SU-DHL-6 (cell line): Measurements from ENCODE around the gene GPR157.
"Not testable (repeated sequence)": the region's sequence is repeated elsewhere in the genome, so short reads cannot be mapped to it uniquely, and the experiment has no call there.

ENCODE experiments used
- H2AFZ ChIP-seq: fragments of 200-600 bp; sonication (generic); 2 replicates; pipeline ENCODE4 v1.6.1; 2014; ENCODE audit warnings: low read depth, mild to moderate bottlenecking, moderate library complexity, mixed read lengths, antibody characterized with exemption, low read length; ENCODE audit not compliant: severe bottlenecking
- H3F3A ChIP-seq: fragments of 200-600 bp; shearing (Covaris generic); 2 replicates; pipeline ENCODE4 v1.6.0; 2016; ENCODE audit warnings: antibody characterized with exemption, mild to moderate bottlenecking; ENCODE audit not compliant: insufficient read depth
- H3K27ac ChIP-seq: fragments of 200-600 bp; sonication (generic); 2 replicates; pipeline ENCODE4 v1.5.1; 2016; ENCODE audit warnings: low read depth, mild to moderate bottlenecking, low read length, moderate library complexity, mixed read lengths
- H3K27me3 ChIP-seq: fragments of 200-600 bp; sonication (generic), shearing (Covaris generic); 2 replicates; pipeline ENCODE4 v1.6.0; 2014; ENCODE audit warnings: mild to moderate bottlenecking, low read length
- H3K36me3 ChIP-seq: fragments of 200-600 bp; sonication (generic); 2 replicates; pipeline ENCODE4 v1.6.1; 2014; ENCODE audit warnings: mild to moderate bottlenecking, low read length, mixed read lengths
- H3K4me2 ChIP-seq: fragments of 300-600, 200-600 bp; shearing (Covaris generic), sonication (generic); 2 replicates; pipeline ENCODE4 v1.6.0; 2014; ENCODE audit warnings: low read length, low read depth, mild to moderate bottlenecking; ENCODE audit not compliant: poor library complexity, severe bottlenecking
- H3K4me3 ChIP-seq: fragments of 200-600 bp; sonication (generic); 2 replicates; pipeline ENCODE4 v1.5.1; 2014; ENCODE audit warnings: antibody characterized with exemption, low read length, mild to moderate bottlenecking, mixed read lengths; ENCODE audit not compliant: insufficient read depth, poor library complexity, severe bottlenecking
- H3K79me2 ChIP-seq: fragments of 200-600 bp; sonication (generic); 2 replicates; pipeline ENCODE4 v1.6.1; 2014; ENCODE audit warnings: mild to moderate bottlenecking, low read length, moderate library complexity; ENCODE audit not compliant: insufficient read depth
- H3K9ac ChIP-seq: fragments of 200-600 bp; sonication (generic); 2 replicates; pipeline ENCODE4 v1.7.0; 2014; ENCODE audit warnings: mild to moderate bottlenecking, low read length
- H3K9me2 ChIP-seq: fragments of 200-600 bp; sonication (generic); replicated peaks from 2 replicates; pipeline ENCODE4 v1.6.1; 2014; ENCODE audit warnings: low read length; ENCODE audit not compliant: insufficient read depth
- H3K9me3 ChIP-seq: fragments of 200-600 bp; sonication (generic); 2 replicates; pipeline ENCODE4 v1.6.1; 2014; ENCODE audit warnings: low read length, mixed read lengths; ENCODE audit not compliant: insufficient read depth
- H4K20me1 ChIP-seq: fragments of 200-600 bp; sonication (generic); 2 replicates; pipeline ENCODE4 v1.6.1; 2014; ENCODE audit warnings: low read depth, mild to moderate bottlenecking, antibody characterized with exemption, low read length, moderate library complexity, mixed read lengths
- CTCF ChIP-seq: fragments of 200-600 bp; sonication (generic); IDR thresholded peaks from one replicate; pipeline ENCODE4 v1.5.1; 2017; ENCODE audit warnings: antibody characterized with exemption, mild to moderate bottlenecking, low read length, moderate library complexity; ENCODE audit not compliant: insufficient read depth, poor library complexity, severe bottlenecking
- EZH2phosphoT487 ChIP-seq: fragments of 200-600 bp; sonication (generic), shearing (Covaris generic); conservative IDR thresholded peaks from 2 replicates; pipeline ENCODE4 v1.6.1; 2018; ENCODE audit warnings: mild to moderate bottlenecking, antibody characterized with exemption, low read length, moderate library complexity, mixed read lengths

Gene GPR157

GRCh38 chr1:9126511-9126910 is 2.4 kb downstream of the GPR157 start:
- Histone ChIP-seq H3K9me3 (no peaks in the 10 kb centered on the region), H4K20me1 (no peaks in the 10 kb centered on the region), H3K79me2 (no peaks in the 10 kb centered on the region), H3K4me2 (no peak overlapping the region), H3K36me3 (no peaks in the 10 kb centered on the region), H3K4me3 (no peak overlapping the region), H2AFZ (no peak overlapping the region), H3F3A (peaks cover 10% of the 10 kb centered on the region), H3K9me2 (no peaks in the 10 kb centered on the region), H3K27me3 (no peaks in the 10 kb centered on the region), H3K9ac (no peak overlapping the region), H3K27ac (no peak overlapping the region)
- no peak for TF ChIP-seq CTCF
- TF ChIP-seq EZH2phosphoT487, result no peak

- H3K79me2 ChIP-seq, H3F3A ChIP-seq, H3K4me3 ChIP-seq, H3K36me3 ChIP-seq, H3K27me3 ChIP-seq, H4K20me1 ChIP-seq, H2AFZ ChIP-seq, H3K9me2 ChIP-seq, H3K9me3 ChIP-seq, H3K27ac ChIP-seq, H3K9ac ChIP-seq, H3K4me2 ChIP-seq: not testable (repeated sequence)
Measured at GRCh38 chr1:9125847-9126246, 3.1 kb downstream of the GPR157 start.

GRCh38 chr1:9125325-9125724 is 3.6 kb downstream of the GPR157 start:
- H4K20me1 ChIP-seq, result no peaks in the 10 kb centered on the region
- H3K9me3 ChIP-seq, result no peaks in the 10 kb centered on the region
- H3K9ac ChIP-seq, result no peak overlapping the region
- no peak overlapping the region for H3K4me2 ChIP-seq
- no peak for TF ChIP-seq CTCF
- TF ChIP-seq EZH2phosphoT487, result no peak
- no peak overlapping the region for H2AFZ ChIP-seq
- peaks cover 6% of the 10 kb centered on the region for H3F3A ChIP-seq
- no peaks in the 10 kb centered on the region for H3K9me2 ChIP-seq
- H3K4me3 ChIP-seq, result no peak overlapping the region
- H3K27me3 ChIP-seq, result no peaks in the 10 kb centered on the region
- H3K36me3 ChIP-seq, result no peaks in the 10 kb centered on the region
- H3K79me2 ChIP-seq, result no peaks in the 10 kb centered on the region
- no peak overlapping the region for H3K27ac ChIP-seq

- H3F3A ChIP-seq, H3K79me2 ChIP-seq, H3K9me2 ChIP-seq, H3K27me3 ChIP-seq, H4K20me1 ChIP-seq, H3K4me3 ChIP-seq, H2AFZ ChIP-seq, H3K9me3 ChIP-seq, H3K27ac ChIP-seq, H3K4me2 ChIP-seq, H3K9ac ChIP-seq, H3K36me3 ChIP-seq: not testable (repeated sequence)
Measured at GRCh38 chr1:9124389-9124788, 4.5 kb downstream of the GPR157 start.

GRCh38 chr1:9123665-9124064 is 5.2 kb downstream of the GPR157 start:
- not testable (repeated sequence) for H3K9ac ChIP-seq, H3F3A ChIP-seq, H2AFZ ChIP-seq, H3K36me3 ChIP-seq, H3K9me3 ChIP-seq, H3K9me2 ChIP-seq, H3K4me2 ChIP-seq, H4K20me1 ChIP-seq, H3K79me2 ChIP-seq, H3K4me3 ChIP-seq, H3K27ac ChIP-seq, H3K27me3 ChIP-seq
